Eye (tissue), 1 donor: Measurements from ENCODE around the gene CRTAP.
A peak's percentile ranks its signal among the peaks of the same experiment; 100 is the strongest.
"Not testable (repeated sequence)": the region's sequence is repeated elsewhere in the genome, so short reads cannot be mapped to it uniquely, and the experiment has no call there.

Experiments used
- DNase-seq: peaks from one replicate; pipeline ENCODE4 v3.0.0-alpha.2; 2015

The CRTAP gene

DNA sequence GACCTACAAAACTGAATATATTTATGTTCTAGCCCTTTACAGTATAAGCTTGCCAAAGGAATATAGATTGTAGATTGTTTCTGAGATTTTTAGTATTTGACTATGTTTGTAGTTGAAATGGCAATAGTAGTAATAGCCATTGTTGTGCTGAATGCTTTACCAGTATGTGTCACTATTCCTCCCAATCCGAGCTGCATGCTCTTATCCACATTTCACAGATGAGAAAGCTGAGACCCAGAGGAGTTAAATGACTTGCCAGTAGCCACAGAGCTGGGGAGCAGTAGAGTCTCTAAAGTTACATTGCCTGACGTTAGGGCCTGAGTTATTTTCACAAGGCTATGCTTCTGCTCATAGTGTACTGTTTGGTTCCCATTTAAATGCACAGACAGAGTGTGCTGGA lies 13.6 kb upstream of the CRTAP start:
- DNase-seq, result no peak

DNA sequence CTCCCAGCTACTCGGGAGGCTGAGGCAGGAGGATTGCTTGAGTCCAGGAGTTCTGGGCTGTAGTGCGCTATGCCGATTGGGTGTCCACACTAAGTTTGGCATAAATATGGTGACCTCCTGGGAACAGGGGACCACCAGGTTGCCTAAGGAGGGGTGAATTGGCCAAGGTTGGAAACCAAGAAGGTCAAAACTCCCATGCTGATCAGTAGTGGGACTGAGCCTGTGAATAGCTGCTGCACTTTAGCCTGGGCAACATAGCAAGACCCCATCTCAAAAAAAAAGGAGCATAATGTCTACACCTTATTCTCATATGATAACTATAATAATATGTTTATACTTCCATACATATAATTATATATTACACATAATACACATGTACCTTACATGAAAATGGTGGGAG lies 10.8 kb upstream of the CRTAP start:
- DNase-seq, result no peak

DNA sequence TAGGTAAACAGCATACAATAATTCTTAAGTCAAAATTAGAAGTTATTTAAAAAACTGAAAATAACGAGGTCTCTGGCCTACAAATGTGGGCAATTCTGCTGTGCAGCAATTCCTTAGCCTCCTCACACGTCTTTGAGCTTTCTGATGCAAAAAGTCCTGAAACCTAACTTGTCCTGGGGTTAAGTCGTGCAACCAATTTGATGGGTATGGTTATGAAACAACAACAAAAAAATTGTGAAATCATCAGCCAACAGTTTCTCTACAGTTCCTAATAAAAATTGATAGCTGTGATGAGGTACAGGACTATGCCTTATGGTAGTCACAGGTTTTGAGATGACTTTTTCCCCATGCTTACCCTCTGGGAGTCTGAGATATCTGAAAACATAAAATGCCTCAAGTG lies 10.3 kb upstream of the CRTAP start:
- DNase-seq, result no peak

DNA sequence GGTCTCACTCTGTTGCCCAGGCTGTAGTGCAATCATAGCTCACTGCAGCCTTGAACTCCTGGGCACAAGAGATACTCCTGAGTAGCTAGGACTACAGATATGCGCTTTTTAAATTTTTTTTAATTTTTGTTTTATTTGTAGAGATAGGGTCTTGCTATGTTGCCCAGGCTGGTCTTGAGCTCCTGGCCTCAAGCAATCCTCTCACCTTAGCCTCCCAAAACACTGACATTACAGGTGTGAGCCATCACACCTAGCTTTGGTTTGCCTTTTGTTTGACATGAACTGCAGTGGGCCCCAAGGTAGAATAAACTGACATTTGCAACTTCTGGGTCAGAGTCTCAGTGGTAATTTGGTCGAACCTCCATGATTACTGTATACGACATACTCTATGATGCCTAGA lies 9.0 kb upstream of the CRTAP start:
- DNase-seq, result no peak

DNA sequence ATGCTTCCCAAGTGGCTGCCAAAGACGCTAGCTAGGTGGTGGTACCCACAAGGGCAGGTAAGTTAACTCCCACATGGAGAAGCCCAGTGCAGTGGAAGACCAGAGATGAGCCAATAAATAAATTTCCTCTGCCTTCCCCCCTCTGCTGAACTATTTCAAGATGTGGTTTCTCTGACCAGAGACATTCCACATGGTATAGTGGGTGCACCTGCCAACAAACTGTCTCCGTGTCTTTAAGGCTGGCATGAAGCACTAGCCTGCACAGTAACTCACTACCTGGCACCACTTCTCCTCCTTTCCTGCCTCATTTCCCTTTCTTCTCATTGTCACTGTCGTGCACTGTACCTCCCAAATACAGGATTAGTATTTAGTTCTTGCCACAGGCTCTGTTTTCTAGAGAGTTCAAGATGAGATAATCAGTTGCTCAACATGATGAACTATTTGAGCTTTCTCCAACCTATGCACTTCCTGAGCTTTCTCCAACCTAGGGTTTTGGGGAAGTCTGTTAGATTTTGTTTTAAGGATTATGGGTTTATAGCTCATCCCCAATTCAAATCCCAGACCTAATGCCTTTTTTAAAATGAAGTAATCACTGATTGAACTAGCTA lies 8.4 kb upstream of the CRTAP start:
- DNase-seq, result no peak

DNA sequence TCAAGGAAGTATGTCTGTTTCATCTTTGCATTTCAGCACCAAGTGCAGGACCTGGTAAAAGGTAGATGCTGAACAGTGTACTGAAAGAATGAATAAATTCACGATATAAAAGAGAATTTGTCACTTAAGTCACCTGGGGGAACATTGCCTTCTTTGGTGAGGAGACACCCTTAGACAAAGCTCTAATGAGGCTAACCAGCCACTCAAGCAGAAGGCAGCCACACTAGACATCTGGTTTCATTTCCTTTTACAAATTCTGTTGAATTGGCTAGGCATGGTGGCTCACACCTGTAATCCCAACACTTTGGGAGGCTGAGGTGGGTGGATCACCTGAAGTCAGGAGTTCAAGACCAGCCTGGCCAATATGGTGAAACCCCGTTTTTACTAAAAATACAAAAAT lies 7.0 kb upstream of the CRTAP start:
- not testable (repeated sequence) for DNase-seq

DNA sequence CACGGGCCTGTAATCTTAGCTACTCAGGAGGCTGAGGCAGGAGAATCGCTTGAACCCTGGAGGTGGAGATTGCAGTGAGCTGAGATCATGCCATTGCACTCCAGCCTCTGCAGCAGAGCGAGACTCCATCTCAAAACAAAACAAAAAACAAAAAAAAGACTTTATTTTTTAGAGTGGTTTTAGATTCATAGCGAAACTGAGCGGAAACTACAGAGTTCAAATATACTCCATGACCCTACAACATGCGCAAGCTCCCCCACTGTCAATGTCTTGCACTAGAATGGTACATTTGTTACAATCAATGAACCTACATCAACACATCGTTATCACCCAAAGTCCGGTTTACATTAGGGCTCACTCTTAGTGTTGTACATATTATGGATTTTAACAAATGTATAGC lies 2.2 kb upstream of the CRTAP start:
- DNase-seq, result no peak

DNA sequence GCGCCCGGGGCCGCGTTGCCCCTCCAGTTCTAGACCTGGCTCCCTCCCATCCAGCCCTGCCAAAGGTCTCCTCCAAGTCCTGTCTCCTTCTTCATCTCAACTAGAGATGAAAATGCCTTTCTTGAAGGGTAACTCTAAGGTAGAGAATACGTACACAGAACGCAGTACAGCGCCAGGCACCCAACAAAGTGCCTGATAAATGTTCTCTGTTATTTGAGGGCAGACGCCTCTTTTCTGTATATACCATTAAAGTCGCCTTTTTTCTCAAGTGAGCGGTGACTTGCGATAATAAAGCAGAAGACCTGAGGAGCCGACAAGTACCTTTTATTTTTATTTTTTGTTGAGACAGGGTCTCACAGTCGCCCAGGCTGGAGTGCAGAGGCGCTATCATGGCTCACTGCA lies 809 bp downstream of the CRTAP start:
- DNase-seq, result no peak

DNA sequence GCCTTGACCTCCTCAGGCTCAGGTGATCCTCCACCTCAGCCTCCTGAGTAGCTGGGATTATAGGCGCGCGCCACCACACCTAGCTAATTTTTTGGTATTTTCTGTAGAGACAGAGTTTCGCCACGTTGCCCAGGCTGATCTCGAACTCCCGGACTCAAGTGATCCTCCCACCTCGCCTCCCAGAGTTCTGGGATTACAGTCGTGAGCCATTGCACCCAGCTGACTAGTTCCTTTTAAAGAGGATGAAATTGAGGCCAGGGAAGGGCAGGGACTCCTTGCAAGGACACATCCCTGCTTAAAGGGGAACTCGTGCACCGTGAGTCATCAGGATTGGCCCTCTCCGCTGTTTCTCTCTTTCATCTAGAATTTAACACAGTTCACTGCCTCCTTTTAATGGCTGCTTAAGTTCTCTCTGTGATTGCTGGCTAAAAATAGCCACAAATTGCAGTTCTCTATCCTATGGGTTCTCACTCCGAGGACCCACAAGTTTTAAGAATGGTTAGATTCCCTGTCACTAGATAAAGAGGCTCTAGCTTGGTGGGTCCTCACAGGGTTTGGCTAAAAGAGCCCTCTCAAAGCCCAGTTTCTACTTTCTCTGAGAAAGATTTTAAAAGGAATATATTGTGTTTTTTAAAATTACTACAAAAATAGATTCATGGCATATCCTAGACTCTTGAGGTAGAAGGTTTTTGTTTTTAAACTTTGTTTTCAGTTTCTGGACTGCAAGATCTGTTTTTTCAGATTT lies 1.4 kb downstream of the CRTAP start:
- DNase-seq, result peak; percentile 94

DNA sequence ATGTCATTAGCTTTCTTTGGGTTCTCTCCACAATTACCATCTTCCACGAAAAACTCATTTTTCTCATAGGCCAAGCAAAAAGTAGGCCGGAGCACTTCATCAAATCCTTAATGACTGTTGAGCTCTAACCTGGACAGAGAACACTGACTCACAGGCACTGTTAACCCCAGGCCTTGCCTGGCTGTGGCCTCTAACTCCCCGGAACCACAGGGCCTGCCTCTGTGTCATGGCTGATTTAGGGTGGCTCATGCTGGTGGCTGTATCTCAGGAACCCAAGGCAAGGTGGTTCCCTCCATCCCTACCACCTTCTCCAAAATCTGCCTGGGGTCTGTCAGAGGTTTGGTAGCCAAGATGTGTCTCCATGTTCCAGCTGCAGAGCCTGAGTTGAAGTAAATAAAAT lies 3.6 kb downstream of the CRTAP start:
- DNase-seq, result no peak

DNA sequence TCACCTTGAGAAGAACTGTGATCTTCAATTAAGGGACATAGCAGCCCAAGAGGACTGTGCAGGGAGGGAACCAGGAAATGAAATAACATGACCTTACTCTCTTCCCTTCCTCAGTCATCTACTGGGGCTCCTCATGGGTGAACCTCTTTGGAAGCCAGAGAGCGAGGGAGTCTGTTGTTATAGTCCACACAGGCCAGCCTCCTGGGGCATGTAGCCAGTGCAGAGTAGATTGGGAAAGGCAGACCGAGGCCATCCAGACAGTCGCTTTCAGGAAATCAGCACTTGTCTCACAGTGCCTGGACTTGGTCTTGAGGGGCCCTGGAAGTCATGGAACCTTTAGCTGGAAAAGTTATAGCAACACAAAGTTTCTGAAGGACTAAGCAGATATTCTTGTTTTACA lies 6.1 kb downstream of the CRTAP start:
- DNase-seq, result no peak

DNA sequence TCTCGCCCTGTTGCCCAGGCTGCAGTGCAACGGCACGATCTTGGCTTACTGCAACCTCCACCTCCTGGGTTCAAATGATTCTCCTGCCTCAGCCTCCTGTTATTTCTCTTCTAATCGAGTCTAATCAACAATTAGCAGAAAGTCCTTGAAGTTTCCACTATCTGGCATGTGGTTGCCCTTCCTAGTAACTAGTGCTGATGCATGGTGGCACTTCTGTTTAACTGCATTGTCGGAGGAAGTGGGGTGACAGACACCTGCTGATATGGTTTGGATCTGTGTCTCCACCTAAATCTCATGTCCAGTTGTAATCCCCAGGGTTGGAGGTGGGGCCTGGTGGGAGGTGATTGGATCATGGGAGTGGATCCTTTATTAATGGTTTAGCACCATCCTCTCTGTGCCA lies 9.2 kb downstream of the CRTAP start:
- DNase-seq, result no peak

DNA sequence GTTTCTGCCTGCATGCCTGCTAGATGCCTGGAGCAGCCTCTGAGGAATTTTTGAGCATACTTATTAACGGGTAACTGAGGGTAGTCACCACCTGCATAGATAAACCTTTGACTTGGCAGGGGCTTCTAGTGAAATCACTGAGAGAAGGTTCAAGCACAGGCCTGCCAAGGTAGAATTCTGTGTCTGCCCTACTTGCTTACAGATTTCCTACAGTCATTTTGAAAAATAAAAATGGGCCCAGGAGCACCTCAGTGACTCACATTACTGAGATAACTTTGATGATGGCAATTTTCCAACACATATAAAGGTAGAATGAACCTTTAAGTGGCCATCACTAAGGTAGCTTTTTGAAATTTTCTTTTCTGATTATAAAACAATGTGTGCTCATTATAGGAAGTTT lies 10.8 kb downstream of the CRTAP start:
- DNase-seq, result no peak

DNA sequence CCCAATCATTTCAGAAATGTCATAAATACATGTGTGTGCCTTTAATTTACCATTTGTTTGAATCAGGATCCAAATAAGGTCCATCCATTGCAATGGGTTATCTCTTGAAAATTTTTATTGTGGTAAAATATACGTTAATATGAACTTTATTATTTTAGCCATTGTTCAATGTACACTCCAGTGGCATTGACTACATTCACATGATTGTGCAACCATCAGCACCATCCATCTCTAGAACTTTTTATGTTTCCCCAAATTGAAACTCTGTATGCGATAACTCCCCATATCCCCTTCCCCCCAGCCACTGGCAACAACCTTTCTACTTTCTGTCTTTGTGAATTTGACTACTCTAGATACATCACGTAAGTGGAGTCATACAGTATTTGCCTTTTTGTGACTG lies 12.0 kb downstream of the CRTAP start:
- no peak for DNase-seq

DNA sequence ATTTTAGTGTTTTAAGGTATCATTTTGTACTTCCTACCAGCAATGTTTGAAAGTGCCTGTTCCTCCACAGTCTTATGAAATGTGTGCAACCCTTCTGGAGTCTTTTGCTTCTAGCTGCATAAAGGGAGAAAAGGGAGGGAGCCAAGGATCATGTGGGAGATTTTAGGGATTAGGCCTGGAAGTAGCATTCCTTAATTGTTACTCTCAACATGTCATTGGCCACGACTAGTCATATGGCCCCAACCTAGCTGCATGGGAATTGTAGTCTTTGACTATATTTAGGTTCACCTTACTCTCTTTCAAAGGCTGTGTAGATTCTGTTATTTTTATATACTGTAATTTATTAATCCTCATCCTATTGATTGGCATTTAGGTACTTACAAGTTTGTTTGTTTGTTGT lies 14.9 kb downstream of the CRTAP start:
- peak; percentile 26 for DNase-seq

DNA sequence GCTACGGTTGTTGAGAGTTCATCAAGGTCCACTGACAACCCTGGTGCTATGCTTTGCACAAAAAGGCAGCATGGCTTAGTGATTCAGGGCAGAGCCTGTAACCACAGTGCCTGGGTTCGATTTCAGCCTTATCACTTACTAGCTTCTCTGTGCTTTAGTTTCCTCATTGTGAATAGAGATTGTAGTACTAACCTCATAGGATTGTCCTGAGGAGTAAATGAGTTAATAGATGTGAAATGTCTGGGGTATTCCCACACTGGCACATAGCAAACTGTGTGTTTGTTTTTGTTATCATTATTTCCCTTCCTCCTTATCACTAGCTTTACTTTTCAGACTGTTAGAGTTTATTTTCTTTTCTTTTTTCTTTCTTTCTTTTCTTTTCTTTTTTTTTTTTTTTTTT lies 16.3 kb downstream of the CRTAP start:
- DNase-seq, result no peak

DNA sequence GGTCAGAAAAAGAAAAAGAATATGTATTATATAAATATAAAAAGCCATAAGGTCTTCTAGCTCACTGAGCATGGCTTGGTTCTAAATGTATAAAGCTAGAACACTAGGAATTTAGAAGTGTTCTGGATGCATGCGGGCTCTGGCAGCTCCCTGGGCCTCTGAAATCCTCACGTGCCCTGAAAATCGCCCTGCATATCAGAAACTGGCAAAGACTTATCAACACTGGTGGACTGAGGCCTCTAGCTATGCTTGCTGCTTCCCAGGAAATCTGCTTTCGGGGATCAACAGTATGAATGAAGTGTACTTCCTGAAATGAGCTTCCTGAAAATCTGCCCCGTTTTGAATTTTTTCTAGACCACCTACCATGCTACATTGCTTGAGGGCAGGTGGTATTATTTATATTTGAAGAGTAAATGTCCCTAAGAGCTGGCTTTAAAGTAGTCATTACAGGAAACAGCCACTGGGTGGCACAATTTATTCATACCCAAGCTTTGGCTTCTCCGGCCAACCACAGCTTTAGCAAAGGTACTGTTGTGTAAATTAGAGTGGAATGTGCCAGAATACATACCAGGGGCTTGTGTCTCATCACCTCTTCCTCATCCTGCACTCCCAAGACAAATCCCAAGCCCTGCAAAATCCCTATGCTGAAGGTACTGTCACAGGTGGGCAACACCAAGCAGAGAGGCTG lies 17.7 kb downstream of the CRTAP start:
- peak; percentile 86 for DNase-seq

DNA sequence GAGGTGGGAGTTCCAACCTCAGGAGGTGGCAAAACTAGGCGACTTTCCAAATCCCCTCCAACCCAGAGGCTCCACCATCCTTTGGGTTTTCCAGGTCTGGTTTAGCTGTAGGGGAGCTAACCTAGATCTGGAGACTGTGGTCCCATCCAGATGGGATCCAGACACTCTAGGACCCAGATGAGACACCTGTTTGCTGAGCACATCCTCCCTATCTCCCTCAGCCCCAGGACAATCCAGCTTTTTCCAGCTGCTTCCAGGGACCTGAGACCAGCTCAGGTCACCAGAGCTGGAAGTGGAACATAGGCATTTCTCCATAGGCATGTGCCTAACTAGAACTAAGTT lies 18.2 kb downstream of the CRTAP start:
- no peak for DNase-seq

DNA sequence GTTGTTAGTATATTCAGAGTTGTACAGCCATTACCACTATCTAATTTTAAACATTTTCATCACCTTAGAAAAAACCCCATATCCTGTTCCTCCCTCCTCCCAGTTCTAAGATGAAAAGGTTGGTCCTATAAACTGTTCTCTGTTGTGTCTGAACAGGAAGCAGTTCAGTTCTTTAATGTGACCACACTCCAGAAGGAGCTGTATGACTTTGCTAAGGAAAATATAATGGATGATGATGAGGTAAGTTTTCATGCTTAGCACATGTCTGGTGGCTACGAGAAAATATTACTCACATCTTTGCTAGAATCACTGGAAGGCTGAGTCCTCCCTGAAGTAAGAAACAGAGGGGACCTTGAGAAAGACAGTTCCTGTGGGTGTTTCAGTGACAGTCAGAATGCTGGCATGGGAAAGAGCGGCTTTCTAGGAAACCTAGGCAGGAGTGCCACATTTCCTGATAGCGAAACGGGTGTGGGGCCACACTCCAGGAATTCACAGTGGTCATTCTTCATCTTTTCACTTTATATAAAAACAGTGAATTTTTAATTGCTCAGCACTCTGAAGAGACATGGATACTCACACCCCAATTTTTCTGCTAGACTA lies 20.3 kb downstream of the CRTAP start:
- DNase-seq, result no peak

DNA sequence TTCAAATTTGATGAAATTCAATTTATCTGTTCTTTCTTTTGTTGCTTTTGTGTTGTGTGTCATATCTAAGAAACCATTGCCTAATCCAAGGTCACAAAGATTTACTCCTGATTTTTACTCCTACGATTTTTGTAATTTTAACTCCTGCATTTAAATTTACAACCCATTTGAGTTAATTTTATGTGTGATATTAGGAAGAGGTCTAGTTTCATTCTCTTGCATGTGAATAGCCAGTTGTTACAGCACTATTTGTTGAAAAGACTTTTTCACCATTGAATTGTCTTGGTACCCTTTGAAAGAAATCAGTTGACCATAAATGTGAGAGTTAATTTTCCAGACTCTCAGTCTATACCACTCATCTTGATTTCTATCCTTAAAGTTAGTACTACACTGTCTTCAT lies 23.9 kb downstream of the CRTAP start:
- no peak for DNase-seq

DNA sequence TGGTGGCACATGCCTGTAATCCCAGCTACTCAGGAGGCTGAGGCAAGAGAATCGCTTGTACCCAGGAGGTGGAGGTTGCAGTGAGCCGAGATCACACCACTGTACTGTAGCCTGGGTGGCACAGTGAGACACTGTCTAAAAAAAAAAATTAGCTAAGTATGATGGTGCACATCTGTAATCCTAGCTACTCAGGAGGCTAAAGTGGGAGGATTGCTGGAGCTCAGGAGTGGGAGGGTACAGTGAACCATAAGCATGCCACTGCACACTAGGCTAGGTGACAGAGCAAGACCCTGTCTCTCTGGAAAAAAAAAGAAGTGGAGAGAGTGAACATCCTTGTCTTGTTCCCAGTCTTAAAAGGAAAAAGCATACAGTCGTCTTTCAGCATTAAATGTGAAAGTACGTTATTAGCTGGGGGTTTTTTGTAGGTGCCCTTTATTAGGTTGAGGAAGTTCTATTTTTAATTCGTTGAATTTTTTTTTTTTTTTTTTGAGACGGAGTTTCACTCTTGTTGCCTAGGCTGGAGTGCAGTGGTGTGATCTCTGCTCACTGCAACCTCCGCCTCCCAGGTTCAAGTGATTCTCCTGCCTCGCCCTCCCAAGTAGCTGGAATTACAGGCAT lies 25.3 kb downstream of the CRTAP start:
- not testable (repeated sequence) for DNase-seq

DNA sequence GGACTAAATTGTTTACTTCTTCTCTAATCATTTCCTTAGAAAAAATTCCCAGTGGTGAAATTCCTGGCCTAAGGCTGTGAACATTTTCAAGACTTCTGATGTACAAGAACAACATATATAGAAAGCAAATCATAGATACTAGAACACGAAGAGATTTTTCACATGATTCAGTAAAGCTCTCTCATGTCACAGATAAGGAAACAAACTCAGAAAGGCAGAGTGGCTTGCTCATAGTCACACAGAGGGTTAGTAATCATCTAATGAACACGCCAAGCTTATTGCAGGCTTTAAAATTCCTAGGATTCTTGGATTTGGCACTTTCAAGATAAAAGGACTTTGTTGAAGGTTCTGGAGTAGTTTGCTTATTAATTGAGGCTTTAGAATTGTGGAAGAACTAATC lies 26.2 kb downstream of the CRTAP start:
- no peak for DNase-seq

DNA sequence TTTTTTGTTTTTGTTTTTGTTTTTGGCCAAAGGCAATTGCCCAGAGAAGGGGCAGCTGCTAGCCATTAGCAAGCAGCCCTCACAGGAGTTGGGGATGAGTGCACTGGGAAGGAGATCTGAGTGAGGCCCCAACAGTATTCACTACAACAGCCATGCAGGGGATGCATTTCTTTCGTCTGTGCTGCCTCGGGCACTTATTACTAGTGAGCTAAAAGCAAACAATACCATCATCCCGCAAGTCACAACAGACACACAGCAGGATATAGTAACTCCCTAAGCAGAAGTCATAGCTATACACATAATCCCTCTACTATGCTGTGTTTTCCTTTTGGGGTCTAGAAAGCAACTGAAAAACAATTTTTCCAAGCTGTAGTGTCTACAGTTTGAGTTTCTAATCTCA lies 27.2 kb downstream of the CRTAP start:
- peak; percentile 23 for DNase-seq

DNA sequence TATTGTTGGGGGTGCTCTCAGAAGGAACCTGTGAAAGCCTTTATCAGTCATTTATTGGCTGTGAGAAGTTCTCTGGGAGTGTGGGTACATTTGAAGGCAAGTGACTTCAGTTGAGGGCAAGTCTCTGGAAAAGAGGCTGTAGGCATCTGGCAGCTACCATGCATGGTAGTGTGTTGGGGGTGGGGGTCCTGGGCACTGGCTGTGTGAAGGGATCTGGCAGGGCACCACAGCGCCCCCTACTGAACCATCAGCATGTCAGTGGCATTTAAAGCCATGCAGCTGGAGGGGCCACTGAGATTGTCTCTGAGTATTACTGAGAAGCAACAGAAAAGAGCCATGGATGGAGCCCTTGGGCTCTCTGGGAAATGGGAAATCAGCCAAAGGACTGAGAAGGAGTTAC lies 30.6 kb downstream of the CRTAP start:
- no peak for DNase-seq
